IMR-90 (cell line): ENCODE measurements around the gene CELF6. TPM values are rescaled to one million over a fixed set of nuclear protein-coding genes. Genes with fewer than 3 reads are reported as not detected.
A peak's percentile ranks its signal among the peaks of the same experiment; 100 is the strongest.

Experiments used
- ATAC-seq: fragments of 200-7000 bp; cut with Tn5 transposase; 2 replicates; pipeline ENCODE4 v1.9.1; 2020; ENCODE audit warnings: low read depth, mild to moderate bottlenecking, moderate library complexity
- Bru-seq: library from RNA; stranded (reverse); fragments of 400-500 nt; gene quantifications from one replicate; lab custom pipeline; 2021; lab: Mats Ljungman, UMichigan
- BruChase-seq, 2 experiments: library from RNA; stranded (reverse); fragments of 400-500 nt; gene quantifications; one replicate each; lab custom pipeline; 2021; lab: Mats Ljungman, UMichigan
- BruUV-seq: library from RNA; stranded (reverse); fragments of 400-500 nt; replicated peaks from 2 replicates; lab custom pipeline; 2021; lab: Mats Ljungman, UMichigan
- CTCF ChIA-PET: fragments of 300-600 bp; formaldehyde crosslinking; extraction: SDS; loops from one replicate; lab custom pipeline; 2021; ENCODE audit warnings: antibody characterized with exemption; lab: Yijun Ruan, JAX
- POLR2A ChIA-PET: fragments of 300-600 bp; sonication (Branson Sonifier 250); formaldehyde crosslinking; loops from one replicate; lab custom pipeline; 2022; ENCODE audit warnings: antibody characterized with exemption; ENCODE audit not compliant: unreplicated experiment; lab: Charles Lee
- DNase-seq: peaks from one replicate; pipeline ENCODE4 v3.0.0; 2013
- H2AFZ ChIP-seq: replicated peaks from 2 replicates; pipeline ENCODE3; 2013; ENCODE audit warnings: low read length, mild to moderate bottlenecking; ENCODE audit not compliant: poor library complexity
- H2AK5ac ChIP-seq: 2 replicates; pipeline ENCODE4 v1.6.1; 2013; ENCODE audit warnings: low read depth, low read length, inconsistent platforms
- H2AK9ac ChIP-seq: replicated peaks from 2 replicates; pipeline ENCODE3; 2013; ENCODE audit warnings: mild to moderate bottlenecking, low read depth, low read length, moderate library complexity; ENCODE audit not compliant: poor library complexity
- H2BK120ac ChIP-seq: 2 replicates; pipeline ENCODE4 v1.6.1; 2013; ENCODE audit warnings: low read depth, low read length, inconsistent platforms
- H2BK15ac ChIP-seq: 3 replicates; pipeline ENCODE4 v1.6.1; 2013; ENCODE audit warnings: low read depth, low read length, inconsistent platforms
- H2BK20ac ChIP-seq: 2 replicates; pipeline ENCODE4 v1.6.1; 2013; ENCODE audit warnings: low read depth, mild to moderate bottlenecking, inconsistent platforms, low read length, moderate library complexity
- H2BK5ac ChIP-seq: 2 replicates; pipeline ENCODE4 v1.6.1; 2013; ENCODE audit warnings: mild to moderate bottlenecking, low read depth, low read length, inconsistent platforms; ENCODE audit not compliant: poor library complexity, severe bottlenecking
- H3K14ac ChIP-seq: replicated peaks from 2 replicates; pipeline ENCODE4 v1.6.1; 2013; ENCODE audit warnings: low read depth, low read length, inconsistent platforms
- H3K18ac ChIP-seq: 2 replicates; pipeline ENCODE4 v1.6.1; 2013; ENCODE audit warnings: low read depth, low read length, control low read depth
- H3K23ac ChIP-seq: 2 replicates; pipeline ENCODE4 v1.6.1; 2013; ENCODE audit warnings: low read depth, low read length, inconsistent platforms
- H3K27ac ChIP-seq: 2 replicates; pipeline ENCODE4 v1.5.1; 2013; ENCODE audit warnings: mild to moderate bottlenecking, control low read depth, low read length; ENCODE audit not compliant: insufficient read depth
- H3K27me3 ChIP-seq: 2 replicates; pipeline ENCODE4 v1.6.1; 2013; ENCODE audit warnings: low read length; ENCODE audit not compliant: control insufficient read depth, insufficient read depth
- H3K36me3 ChIP-seq: 2 replicates; pipeline ENCODE4 v1.6.1; 2013; ENCODE audit warnings: low read length, mixed read lengths; ENCODE audit not compliant: control insufficient read depth, insufficient read depth
- H3K4ac ChIP-seq: 2 replicates; pipeline ENCODE4 v1.6.1; 2013; ENCODE audit warnings: low read depth, low read length, inconsistent platforms
- H3K4me1 ChIP-seq: 2 replicates; pipeline ENCODE4 v1.6.1; 2013; ENCODE audit warnings: low read length, mixed read lengths; ENCODE audit not compliant: control insufficient read depth, insufficient read depth
- H3K4me2 ChIP-seq: 2 replicates; pipeline ENCODE4 v1.6.1; 2013; ENCODE audit warnings: low read depth, mild to moderate bottlenecking, control low read depth, low read length, moderate library complexity
- H3K4me3 ChIP-seq: 2 replicates; pipeline ENCODE4 v1.5.1; 2013; ENCODE audit warnings: low read depth, mild to moderate bottlenecking, control low read depth, low read length, moderate library complexity; ENCODE audit not compliant: insufficient read depth
- H3K56ac ChIP-seq: 2 replicates; pipeline ENCODE4 v1.6.1; 2013; ENCODE audit warnings: low read length, inconsistent platforms; ENCODE audit not compliant: insufficient read depth; ENCODE audit errors: extremely low read depth
- H3K79me1 ChIP-seq, 2 experiments: 2 replicates each; pipeline ENCODE4 v1.6.1; 2013; ENCODE audit warnings: low read length in 2 of 2, inconsistent platforms in 1 of 2, low read depth in 1 of 2
- H3K9ac ChIP-seq: 2 replicates; pipeline ENCODE4 v1.6.1; 2013; ENCODE audit warnings: low read depth, low read length, control low read depth
- H3K9me1 ChIP-seq: 2 replicates; pipeline ENCODE4 v1.6.1; 2013; ENCODE audit warnings: low read length, inconsistent platforms; ENCODE audit not compliant: insufficient read depth
- H3K9me3 ChIP-seq: 2 replicates; pipeline ENCODE4 v1.6.1; 2013; ENCODE audit warnings: low read length; ENCODE audit not compliant: control insufficient read depth, insufficient read depth
- H4K20me1 ChIP-seq: 2 replicates; pipeline ENCODE4 v1.6.1; 2013; ENCODE audit warnings: low read length, inconsistent platforms; ENCODE audit not compliant: insufficient read depth
- H4K5ac ChIP-seq: 2 replicates; pipeline ENCODE4 v1.6.1; 2013; ENCODE audit warnings: mild to moderate bottlenecking, low read depth, low read length, control low read depth
- H4K8ac ChIP-seq, 2 experiments: 2 replicates each; pipeline ENCODE4 v1.6.1; 2013; ENCODE audit warnings: low read depth in 2 of 2, low read length in 2 of 2, control low read depth in 1 of 2, inconsistent platforms in 1 of 2
- H4K91ac ChIP-seq: 2 replicates; pipeline ENCODE4 v1.6.1; 2013; ENCODE audit warnings: low read depth, low read length, inconsistent platforms; ENCODE audit not compliant: insufficient read depth
- BHLHE40 ChIP-seq: fragments of 150-350 bp; IDR thresholded peaks from 2 replicates; pipeline ENCODE4 v1.6.1; 2016; ENCODE audit warnings: mild to moderate bottlenecking, low read depth, low read length
- CEBPB ChIP-seq: IDR thresholded peaks from 2 replicates; pipeline ENCODE4 v1.6.1; 2012; ENCODE audit warnings: low read depth, low read length, improper control_type of control experiment
- CHD1 ChIP-seq: IDR thresholded peaks from 2 replicates; pipeline ENCODE4 v1.6.1; 2012; ENCODE audit warnings: low read depth, low read length, improper control_type of control experiment
- MAFK ChIP-seq: IDR thresholded peaks from 2 replicates; pipeline ENCODE4 v1.6.1; 2012; ENCODE audit warnings: low read depth, low read length, improper control_type of control experiment
- MAZ ChIP-seq: IDR thresholded peaks from 2 replicates; pipeline ENCODE4 v1.6.1; 2012; ENCODE audit warnings: low read depth, mild to moderate bottlenecking, low read length, improper control_type of control experiment, moderate library complexity, borderline replicate concordance
- MXI1 ChIP-seq: IDR thresholded peaks from 2 replicates; pipeline ENCODE4 v1.6.1; 2012; ENCODE audit warnings: low read depth, mild to moderate bottlenecking, low read length, moderate library complexity, borderline replicate concordance
- NFE2L2 ChIP-seq: fragments of 150-350 bp; IDR thresholded peaks from 2 replicates; pipeline ENCODE4 v1.6.1; 2016; ENCODE audit warnings: low read depth, mild to moderate bottlenecking, low read length
- POLR2A ChIP-seq: IDR thresholded peaks from 2 replicates; pipeline ENCODE4 v1.6.1; 2012; ENCODE audit warnings: mild to moderate bottlenecking, low read depth, low read length
- RFX5 ChIP-seq: IDR thresholded peaks from 2 replicates; pipeline ENCODE4 v1.8.0; 2012; ENCODE audit warnings: low read depth, mild to moderate bottlenecking, low read length, moderate library complexity
- SMC3 ChIP-seq: fragments of 150-350 bp; IDR thresholded peaks from 2 replicates; pipeline ENCODE4 v1.6.1; 2016; ENCODE audit warnings: low read depth, mild to moderate bottlenecking, antibody characterized with exemption, low read length, moderate library complexity
- USF2 ChIP-seq: fragments of 150-350 bp; IDR thresholded peaks from 2 replicates; pipeline ENCODE4 v1.6.1; 2017; ENCODE audit warnings: mild to moderate bottlenecking, antibody characterized with exemption, low read length, low read depth
- WGBS, 2 experiments: methylation state at CpG; one replicate each; pipeline versions ENCODE4 v1.1.5 to v1.1.7; 2013; ENCODE audit warnings: missing lambda C conversion rate in 2 of 2; ENCODE audit not compliant: insufficient read length in 1 of 2; ENCODE audit errors: extremely low coverage in 2 of 2; 5-methylcytosine and 5-hydroxymethylcytosine counted together
- dilution Hi-C: fragments of 300-500 bp; cut with HindIII; formaldehyde crosslinking; loops from one replicate; pipeline ENCODE4 v1.14.3; 2018; ENCODE audit warnings: low sequenced_read_pairs; ENCODE audit not compliant: unreplicated experiment
- in situ Hi-C: fragments of 300-500 bp; cut with MboI; formaldehyde crosslinking; loops from 3 replicates; pipeline ENCODE4 v1.14.3; 2019; ENCODE audit warnings: low sequenced_read_pairs, inconsistent platforms, mixed read lengths
- intact Hi-C: fragments of 100-400 bp; cut with micrococcal nuclease; formaldehyde crosslinking; loops from 2 replicates; pipeline ENCODE4 v1.10.0; 2022
- long read RNA-seq: library from polyadenylated mRNA; unstranded; transcript quantifications from one replicate; pipeline ENCODE4 v2.0.0, GENCODE V29; 2021; ENCODE audit not compliant: unreplicated experiment
- polyA plus RNA-seq, 3 experiments: library from polyadenylated mRNA; depleted of rRNA; stranded (reverse); fragments of >200 nt; gene quantifications; 2 replicates each; pipeline ENCODE4 v1.2.3, GENCODE V29; 2012; ENCODE audit warnings: low replicate concordance in 1 of 3
- total RNA-seq: library from RNA; depleted of rRNA; stranded (reverse); fragments of >200 nt; gene quantifications from 2 replicates; pipeline ENCODE4 v1.2.3, GENCODE V29; 2012; rRNA removed
- TF ChIP-seq, protein P1 (sequence below): fragments of 150-350 bp; IDR thresholded peaks from 2 replicates; pipeline ENCODE4 v1.6.1; 2016; ENCODE audit warnings: low read depth, mild to moderate bottlenecking, low read length, moderate library complexity, borderline replicate concordance

Gene CELF6
- not detected in 2 replicates for total RNA-seq
- polyA plus RNA-seq (2012; rRNA removed) = 0.06 and 0.07 TPM in 2 replicates
- polyA plus RNA-seq (2012; cell fraction: cytosol; rRNA removed) = not detected in 2 replicates
- 0.65 and 0.78 TPM in 2 replicates for polyA plus RNA-seq (2012; cell fraction: nucleus; rRNA removed; ENCODE audit: low replicate concordance)
- Bru-seq, nascent RNA = percentile 26 among the genes with signal in this experiment
- percentile 42 among the genes with signal in this experiment for BruChase-seq, experiment 1, labeled RNA remaining after a 6-hour chase
- BruChase-seq, experiment 2, labeled RNA remaining after a 2-hour chase = percentile 34 among the genes with signal in this experiment
- long read RNA-seq = 0 reads

- Histone ChIP-seq H3K23ac (no peak within 1 kb of the TSS), H3K27me3 (peaks cover 21% of the 10 kb centered on the region), H2AK9ac (peak within 1 kb of the TSS; percentile 79), H3K36me3 (no peaks in the 10 kb centered on the region), H4K8ac (no peak within 1 kb of the TSS), H4K20me1 (0 out of 2 replicates have a peak, but pooled peaks cover 5% of the 10 kb centered on the region), H2BK20ac (no peak within 1 kb of the TSS), H2BK5ac (no peak within 1 kb of the TSS), H3K79me1 (no peaks in the 10 kb centered on the region), H3K56ac (no peak within 1 kb of the TSS), H3K9me1 (no peaks in the 10 kb centered on the region; the same call in 1 of the 2 replicates), H3K27ac (no peak within 1 kb of the TSS), H4K5ac (no peak within 1 kb of the TSS), H3K4me3 (peak within 1 kb of the TSS; percentile 79), H2AFZ (peak within 1 kb of the TSS; percentile 92), H3K9ac (peak within 1 kb of the TSS; percentile 41; the same call in 1 of the 2 replicates), H3K18ac (no peak within 1 kb of the TSS), H2BK15ac (no peak within 1 kb of the TSS), H3K9me3 (no peaks in the 10 kb centered on the region), H4K91ac (no peak within 1 kb of the TSS), H2AK5ac (peak within 1 kb of the TSS; percentile 27; the same call in 1 of the 2 replicates), H3K4me1 (no peaks in the 10 kb centered on the region), H3K4me2 (peak within 1 kb of the TSS; percentile 99), H3K14ac (no peak within 1 kb of the TSS), H2BK120ac (no peak within 1 kb of the TSS), H3K4ac (no peak within 1 kb of the TSS)
- DNase-seq (peak; percentile 79), ATAC-seq (peak; percentile 92)
- in situ Hi-C loops = no loop called here
- POLR2A ChIA-PET = no interaction called here
- dilution Hi-C loops = no loop called here
- BruUV-seq = no TSS peak
- intact Hi-C loops = loop anchor here (2.0 kb wide), 1 partner anchor 19 kb away; no protein-coding TSS in a partner anchor
- CTCF ChIA-PET = no interaction called here
- 0% methylated on average over 12 of the region's 58 CpGs; no CpG with 5 or more reads in 1 of the 2 experiments for WGBS, 2 experiments
- TF ChIP-seq POLR2A = no peak
- TF ChIP-seq BHLHE40 = peak; percentile 77
- peak; percentile 52; the same call in 1 of the 2 replicates for TF ChIP-seq MAZ
- no peak for TF ChIP-seq CHD1
- TF ChIP-seq, protein P1, sequence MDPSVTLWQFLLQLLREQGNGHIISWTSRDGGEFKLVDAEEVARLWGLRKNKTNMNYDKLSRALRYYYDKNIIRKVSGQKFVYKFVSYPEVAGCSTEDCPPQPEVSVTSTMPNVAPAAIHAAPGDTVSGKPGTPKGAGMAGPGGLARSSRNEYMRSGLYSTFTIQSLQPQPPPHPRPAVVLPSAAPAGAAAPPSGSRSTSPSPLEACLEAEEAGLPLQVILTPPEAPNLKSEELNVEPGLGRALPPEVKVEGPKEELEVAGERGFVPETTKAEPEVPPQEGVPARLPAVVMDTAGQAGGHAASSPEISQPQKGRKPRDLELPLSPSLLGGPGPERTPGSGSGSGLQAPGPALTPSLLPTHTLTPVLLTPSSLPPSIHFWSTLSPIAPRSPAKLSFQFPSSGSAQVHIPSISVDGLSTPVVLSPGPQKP = no peak
- TF ChIP-seq MXI1 = peak; percentile 72; the same call in 1 of the 2 replicates
- no peak for TF ChIP-seq SMC3
- 0 out of 2 replicates have a peak, but pooled peaks have one; percentile 11 for TF ChIP-seq CEBPB
- no peak for TF ChIP-seq NFE2L2
- TF ChIP-seq MAFK = no peak
- no peak for TF ChIP-seq RFX5
- TF ChIP-seq USF2 = no peak
Measured at GRCh38 chr15:72319985-72320671, at the start of gene CELF6. CELF6 (minus strand) TSS chr15:72320157; CDS start chr15:72319874, 283 bp downstream.
